Measurements from ENCODE around the gene GFRA1. TPM values are rescaled to one million over a fixed set of nuclear protein-coding genes. Genes with fewer than 3 reads are reported as not detected.

GFRA1 gene
- total and polyA plus RNA-seq, 4 donors: 30.5 to 109 (median 55.1) TPM

DNA sequence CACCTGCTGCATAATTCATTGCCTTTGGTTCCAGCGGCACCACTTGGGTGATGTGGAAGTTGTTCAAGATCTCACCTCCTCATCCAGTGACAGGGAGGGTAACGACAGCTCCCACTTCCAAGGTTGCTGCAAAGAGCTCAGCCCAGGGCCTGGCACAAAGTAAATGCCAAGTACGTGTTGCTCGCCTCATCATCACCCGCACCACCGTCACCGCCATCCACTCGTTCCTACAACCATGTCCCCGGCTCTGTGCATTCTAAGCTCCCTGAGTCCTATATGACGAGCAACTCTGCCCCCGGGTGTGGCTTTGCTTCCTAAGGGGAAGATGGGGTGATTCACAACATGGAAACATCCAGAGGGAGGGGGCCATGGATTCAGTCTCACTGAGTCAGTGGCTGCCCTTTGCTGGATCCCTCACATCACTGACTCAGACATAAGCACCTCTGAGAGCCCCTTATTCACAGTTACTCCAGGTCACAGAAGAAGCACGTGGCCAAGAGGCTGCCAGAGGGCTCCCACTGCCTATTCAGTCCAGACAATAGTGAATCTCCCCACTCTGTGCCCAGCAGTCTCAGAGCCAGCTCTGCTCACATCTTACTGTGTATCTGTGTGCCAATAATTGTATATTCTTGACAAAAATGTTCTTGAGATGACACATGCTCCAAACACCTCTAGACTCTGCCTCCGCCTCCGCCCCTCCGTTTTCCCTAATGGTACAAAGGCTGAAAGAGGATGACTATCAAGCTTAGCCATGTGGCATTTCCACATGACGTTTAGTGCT, 159.1 kb downstream of the GFRA1 start:
- Histone ChIP-seq H3K4me1 (ENCODE audit: control insufficient read depth, insufficient read depth, low read length) (peaks cover 15% of the 10 kb centered on the region), H3K36me3 (ENCODE audit: control insufficient read depth, insufficient read depth, low read length) (no peaks in the 10 kb centered on the region), H3K27me3 (ENCODE audit: control insufficient read depth, insufficient read depth, low read length) (no peaks in the 10 kb centered on the region), H3K4me3 (ENCODE audit: low read depth, low read length) (no peak overlapping the region), H3K9me3 (ENCODE audit: control insufficient read depth, insufficient read depth, low read length) (no peaks in the 10 kb centered on the region), H3K27ac (ENCODE audit: low read depth, low read length) (no peak overlapping the region)
- 85% methylated on average over 9 of the region's 16 CpGs for WGBS (ENCODE audit: insufficient coverage)
- no peak for DNase-seq (ENCODE audit: low read depth in 4 of 6, low spot score in 6 of 6)

DNA sequence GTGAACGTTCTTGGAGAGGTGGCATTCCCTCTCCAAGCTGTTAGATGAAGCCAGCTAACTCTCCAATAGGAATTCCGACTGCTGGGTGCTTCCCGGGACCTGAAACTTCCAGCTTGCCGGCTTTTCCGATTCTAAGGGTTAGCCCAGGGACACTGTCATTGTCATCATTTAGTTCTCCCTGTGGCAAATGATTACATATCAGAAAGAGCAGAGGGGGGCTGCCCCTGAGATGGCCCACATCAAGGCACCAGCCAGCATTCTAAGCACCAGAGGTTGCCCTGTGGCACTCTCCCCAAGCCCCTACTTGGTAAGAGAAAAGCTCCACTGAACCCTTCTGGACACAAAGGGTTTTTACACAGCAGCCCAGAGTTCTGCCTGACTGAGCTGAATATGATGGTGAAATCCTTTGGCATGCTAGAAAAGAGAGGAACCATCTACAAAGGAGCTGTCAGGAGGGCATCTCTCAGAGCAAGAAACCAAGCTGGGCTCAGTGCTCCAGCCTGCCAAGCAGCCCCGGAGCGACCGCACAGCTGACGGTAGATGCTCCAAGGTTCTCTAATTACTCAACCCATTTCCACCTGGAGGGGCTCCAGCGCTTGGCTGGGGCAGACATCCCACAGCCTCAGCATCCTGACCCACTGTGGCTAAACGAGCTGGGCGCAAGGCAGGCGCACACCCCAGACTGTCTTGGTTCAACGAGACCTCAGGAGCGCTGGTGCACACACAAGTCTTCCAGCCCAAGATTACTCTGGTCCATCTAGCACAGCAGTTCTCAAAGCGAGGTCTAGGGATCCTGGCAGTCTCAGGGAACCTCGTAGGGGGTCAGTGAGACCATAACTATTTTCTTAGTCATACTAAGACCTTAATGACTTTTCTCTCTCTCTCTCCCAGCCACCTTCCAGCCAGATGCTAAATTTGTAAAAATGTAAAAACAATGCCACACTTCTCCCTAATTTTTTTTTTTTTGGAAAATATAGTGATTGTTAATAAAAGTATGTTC, 160.5 kb downstream of the GFRA1 start:
- WGBS (ENCODE audit: insufficient coverage): 64% methylated on average over 15 of the region's 17 CpGs
- no peaks in the 10 kb centered on the region for H3K36me3 ChIP-seq (ENCODE audit: control insufficient read depth, insufficient read depth, low read length)
- no peak for DNase-seq (ENCODE audit: low read depth in 4 of 6, low spot score in 6 of 6)
- H3K27me3 ChIP-seq (ENCODE audit: control insufficient read depth, insufficient read depth, low read length): no peaks in the 10 kb centered on the region
- no peaks in the 10 kb centered on the region for H3K9me3 ChIP-seq (ENCODE audit: control insufficient read depth, insufficient read depth, low read length)
- H3K4me1 ChIP-seq (ENCODE audit: control insufficient read depth, insufficient read depth, low read length): peaks cover 15% of the 10 kb centered on the region
- H3K27ac ChIP-seq (ENCODE audit: low read depth, low read length): no peak overlapping the region
- no peak overlapping the region for H3K4me3 ChIP-seq (ENCODE audit: low read depth, low read length)

DNA sequence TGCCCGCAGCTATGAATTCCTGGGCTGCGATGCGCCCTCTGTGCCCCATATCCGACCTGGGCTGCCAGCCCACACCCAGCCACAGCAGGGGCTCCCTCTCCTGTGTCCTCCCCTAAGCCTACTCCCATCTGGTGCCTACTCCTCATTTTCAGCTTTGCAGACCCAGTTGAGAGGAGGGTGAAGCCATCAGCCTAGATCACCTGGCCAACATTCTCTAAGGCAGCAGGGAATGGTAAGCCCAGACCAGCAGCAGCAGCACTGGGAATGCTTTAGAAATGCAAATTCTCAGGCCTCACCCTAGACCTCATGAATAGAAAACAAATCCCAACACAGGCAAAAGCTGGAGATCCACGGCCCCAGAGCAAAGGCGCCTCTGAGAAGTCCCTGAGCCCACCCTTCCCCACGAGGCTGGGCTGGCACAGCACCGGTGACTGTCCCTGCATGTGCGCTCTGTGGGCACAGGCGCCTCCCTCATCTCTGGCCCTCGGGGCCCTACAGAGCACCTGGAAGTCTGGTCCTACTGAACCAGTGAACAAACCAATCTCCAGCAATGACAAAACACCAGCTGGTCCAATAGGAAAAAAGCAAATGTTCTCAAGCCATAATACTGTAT, 161.4 kb downstream of the GFRA1 start:
- H3K27me3 ChIP-seq (ENCODE audit: control insufficient read depth, insufficient read depth, low read length): no peaks in the 10 kb centered on the region
- 86% methylated on average over 11 of the region's 11 CpGs for WGBS (ENCODE audit: insufficient coverage)
- H3K27ac ChIP-seq (ENCODE audit: low read depth, low read length): no peak overlapping the region
- H3K4me3 ChIP-seq (ENCODE audit: low read depth, low read length): no peak overlapping the region
- DNase-seq (ENCODE audit: low read depth in 4 of 6, low spot score in 6 of 6): no peak
- H3K36me3 ChIP-seq (ENCODE audit: control insufficient read depth, insufficient read depth, low read length): no peaks in the 10 kb centered on the region
- H3K9me3 ChIP-seq (ENCODE audit: control insufficient read depth, insufficient read depth, low read length): no peaks in the 10 kb centered on the region
- H3K4me1 ChIP-seq (ENCODE audit: control insufficient read depth, insufficient read depth, low read length): peaks cover 15% of the 10 kb centered on the region

DNA sequence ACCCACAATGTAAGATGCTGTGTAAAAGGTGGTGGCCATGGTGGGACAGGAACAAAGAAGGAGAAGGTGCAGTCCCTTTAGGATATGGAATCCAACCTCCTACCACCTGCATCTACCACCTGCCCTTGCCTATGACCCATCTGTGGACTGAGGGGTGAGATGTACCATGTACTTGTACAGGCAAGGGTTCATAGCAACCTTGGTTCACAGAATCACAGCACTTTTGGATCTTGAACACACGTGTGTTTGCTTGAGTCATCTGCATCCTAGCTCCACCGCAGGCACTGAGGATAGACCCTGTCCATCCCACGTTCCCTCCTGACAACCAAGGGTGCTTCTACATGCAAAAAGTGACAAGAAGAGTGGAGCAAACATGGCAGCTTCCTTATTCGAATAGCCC, 162.3 kb downstream of the GFRA1 start:
- 96% methylated on average over 3 of the region's 4 CpGs for WGBS (ENCODE audit: insufficient coverage)
- H3K27me3 ChIP-seq (ENCODE audit: control insufficient read depth, insufficient read depth, low read length): no peaks in the 10 kb centered on the region
- peaks cover 15% of the 10 kb centered on the region for H3K4me1 ChIP-seq (ENCODE audit: control insufficient read depth, insufficient read depth, low read length)
- H3K36me3 ChIP-seq (ENCODE audit: control insufficient read depth, insufficient read depth, low read length): no peaks in the 10 kb centered on the region
- DNase-seq (ENCODE audit: low read depth in 4 of 6, low spot score in 6 of 6): no peak
- no peaks in the 10 kb centered on the region for H3K9me3 ChIP-seq (ENCODE audit: control insufficient read depth, insufficient read depth, low read length)
- no peak overlapping the region for H3K4me3 ChIP-seq (ENCODE audit: low read depth, low read length)
- no peak overlapping the region for H3K27ac ChIP-seq (ENCODE audit: low read depth, low read length)

DNA sequence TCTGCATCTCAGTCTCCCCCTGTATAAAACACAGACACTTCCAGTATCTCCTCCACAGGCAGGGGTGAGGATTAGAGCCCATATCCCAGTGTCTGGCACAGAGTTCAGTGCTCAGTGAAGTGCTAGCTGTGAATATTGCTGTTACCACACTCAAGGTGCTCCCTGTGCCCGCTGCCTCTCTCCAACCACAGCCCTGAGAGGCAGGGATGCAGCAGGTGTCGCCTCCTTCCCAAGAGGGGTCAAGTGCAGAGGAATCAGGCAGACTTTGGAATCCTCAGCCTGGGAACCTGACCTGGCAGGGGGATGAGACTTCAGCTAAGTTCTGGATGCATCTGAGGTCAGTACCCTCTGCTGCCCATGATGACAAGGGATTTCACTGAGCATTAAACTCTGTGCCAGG, 163.1 kb downstream of the GFRA1 start:
- Histone ChIP-seq H3K27ac (ENCODE audit: low read depth, low read length) (no peak overlapping the region), H3K4me1 (ENCODE audit: control insufficient read depth, insufficient read depth, low read length) (peaks cover 15% of the 10 kb centered on the region), H3K9me3 (ENCODE audit: control insufficient read depth, insufficient read depth, low read length) (no peaks in the 10 kb centered on the region), H3K36me3 (ENCODE audit: control insufficient read depth, insufficient read depth, low read length) (no peaks in the 10 kb centered on the region), H3K27me3 (ENCODE audit: control insufficient read depth, insufficient read depth, low read length) (no peaks in the 10 kb centered on the region), H3K4me3 (ENCODE audit: low read depth, low read length) (no peak overlapping the region)
- DNase-seq (ENCODE audit: low read depth in 4 of 6, low spot score in 6 of 6): no peak
- 94% methylated on average over 2 of the region's 2 CpGs for WGBS (ENCODE audit: insufficient coverage)

DNA sequence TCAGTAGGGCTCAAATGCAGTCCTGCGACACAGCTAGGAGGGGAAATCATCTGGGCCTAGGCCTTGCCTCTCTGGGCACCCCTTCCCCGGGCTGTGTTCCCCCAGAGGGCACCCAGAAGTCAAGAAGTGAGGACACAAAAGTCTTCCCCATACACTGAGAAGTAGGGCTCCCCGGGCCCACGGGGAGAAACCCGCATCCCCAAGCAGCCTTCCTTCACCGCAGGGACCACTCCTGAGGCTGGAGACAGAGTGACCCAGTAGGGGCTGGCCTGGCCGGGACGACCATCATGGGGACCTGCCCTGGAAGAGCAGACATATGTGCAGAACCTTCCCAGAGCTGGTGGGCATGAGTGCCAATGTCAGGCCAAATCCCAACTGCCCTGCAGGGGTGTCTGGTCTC, 163.5 kb downstream of the GFRA1 start:
- no peaks in the 10 kb centered on the region for H3K36me3 ChIP-seq (ENCODE audit: control insufficient read depth, insufficient read depth, low read length)
- H3K27me3 ChIP-seq (ENCODE audit: control insufficient read depth, insufficient read depth, low read length): no peaks in the 10 kb centered on the region
- no peaks in the 10 kb centered on the region for H3K9me3 ChIP-seq (ENCODE audit: control insufficient read depth, insufficient read depth, low read length)
- H3K27ac ChIP-seq (ENCODE audit: low read depth, low read length): no peak overlapping the region
- peaks cover 15% of the 10 kb centered on the region for H3K4me1 ChIP-seq (ENCODE audit: control insufficient read depth, insufficient read depth, low read length)
- DNase-seq (ENCODE audit: low read depth in 4 of 6, low spot score in 6 of 6): no peak
- H3K4me3 ChIP-seq (ENCODE audit: low read depth, low read length): no peak overlapping the region
- 93% methylated on average over 8 of the region's 8 CpGs for whole genome bisulfite sequencing (ENCODE audit: insufficient coverage)

DNA sequence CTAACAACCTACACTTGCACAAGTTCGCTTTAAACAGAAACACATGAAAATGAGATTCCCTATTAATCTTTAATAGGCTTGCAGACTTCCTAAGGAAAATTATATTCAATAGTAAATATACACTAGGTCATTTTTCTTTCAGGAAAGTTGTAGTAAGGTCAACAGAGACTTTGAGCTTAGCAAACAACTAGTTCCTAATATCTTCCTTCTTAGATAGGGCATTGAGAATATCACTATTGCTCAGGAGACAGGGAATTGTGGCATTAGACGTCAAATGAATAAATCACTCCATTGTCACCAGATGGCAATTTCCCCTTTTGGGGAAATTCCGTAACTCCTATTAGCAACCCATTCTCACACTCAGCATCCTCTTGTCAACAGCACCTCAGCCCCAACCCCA, 164.9 kb downstream of the GFRA1 start:
- DNase-seq (ENCODE audit: low read depth in 4 of 6, low spot score in 6 of 6): no peak
- H3K27ac ChIP-seq (ENCODE audit: low read depth, low read length): no peak overlapping the region
- 88% methylated on average over 1 of the region's 3 CpGs for WGBS (ENCODE audit: insufficient coverage)
- H3K9me3 ChIP-seq (ENCODE audit: control insufficient read depth, insufficient read depth, low read length): no peaks in the 10 kb centered on the region
- no peaks in the 10 kb centered on the region for H3K36me3 ChIP-seq (ENCODE audit: control insufficient read depth, insufficient read depth, low read length)
- H3K27me3 ChIP-seq (ENCODE audit: control insufficient read depth, insufficient read depth, low read length): no peaks in the 10 kb centered on the region
- H3K4me1 ChIP-seq (ENCODE audit: control insufficient read depth, insufficient read depth, low read length): peaks cover 4% of the 10 kb centered on the region
- no peak overlapping the region for H3K4me3 ChIP-seq (ENCODE audit: low read depth, low read length)

DNA sequence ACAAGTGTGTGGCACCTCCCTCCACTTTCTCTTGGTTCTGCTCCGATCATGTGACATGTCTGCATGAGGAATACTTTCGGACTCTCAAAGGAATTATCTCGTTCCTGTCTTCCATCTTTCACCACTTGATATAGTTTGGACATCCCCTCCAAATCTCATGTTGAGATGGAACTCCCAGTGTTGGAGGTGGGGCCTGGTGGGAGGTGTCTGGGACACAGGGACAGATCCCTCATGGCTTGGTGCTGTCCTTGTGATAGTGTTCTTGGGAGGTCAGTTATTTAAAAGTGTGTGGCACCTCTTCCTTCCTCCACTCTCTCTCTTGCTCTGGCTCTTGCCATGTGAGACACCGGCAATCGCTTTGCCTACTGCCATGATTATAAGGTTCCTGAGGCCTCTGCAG, 166.4 kb downstream of the GFRA1 start:
- 100% methylated on average over 2 of the region's 5 CpGs for WGBS (ENCODE audit: insufficient coverage)
- DNase-seq (ENCODE audit: low read depth in 4 of 6, low spot score in 6 of 6): no peak
- H3K36me3 ChIP-seq (ENCODE audit: control insufficient read depth, insufficient read depth, low read length): no peaks in the 10 kb centered on the region
- H3K4me1 ChIP-seq (ENCODE audit: control insufficient read depth, insufficient read depth, low read length): no peaks in the 10 kb centered on the region
- H3K9me3 ChIP-seq (ENCODE audit: control insufficient read depth, insufficient read depth, low read length): no peaks in the 10 kb centered on the region
- no peak overlapping the region for H3K27ac ChIP-seq (ENCODE audit: low read depth, low read length)
- H3K4me3 ChIP-seq (ENCODE audit: low read depth, low read length): no peak overlapping the region
- no peaks in the 10 kb centered on the region for H3K27me3 ChIP-seq (ENCODE audit: control insufficient read depth, insufficient read depth, low read length)

DNA sequence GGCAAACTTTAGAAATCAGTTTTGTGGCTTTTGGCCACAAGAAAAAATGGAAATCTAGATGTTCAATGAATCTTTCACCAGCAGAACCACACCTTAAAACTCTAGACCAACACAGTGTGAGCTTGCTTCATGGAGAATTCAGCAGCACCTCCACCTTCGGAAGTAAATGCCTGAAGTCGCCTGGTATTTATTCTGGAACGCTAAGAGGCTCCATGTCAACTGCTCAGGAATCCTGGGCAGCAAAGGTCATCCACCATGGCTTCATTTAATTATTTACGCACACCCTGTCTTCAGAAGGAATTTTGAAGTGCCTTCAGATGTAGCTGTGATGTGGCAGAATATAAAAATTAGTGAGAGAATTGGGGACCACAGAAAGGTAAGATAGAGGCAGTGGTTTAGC, 167.7 kb downstream of the GFRA1 start:
- H3K9me3 ChIP-seq (ENCODE audit: control insufficient read depth, insufficient read depth, low read length): no peaks in the 10 kb centered on the region
- DNase-seq (ENCODE audit: low read depth in 4 of 6, low spot score in 6 of 6): no peak
- H3K4me3 ChIP-seq (ENCODE audit: low read depth, low read length): no peak overlapping the region
- H3K27me3 ChIP-seq (ENCODE audit: control insufficient read depth, insufficient read depth, low read length): no peaks in the 10 kb centered on the region
- 80% methylated on average over 3 of the region's 4 CpGs for WGBS (ENCODE audit: insufficient coverage)
- no peak overlapping the region for H3K27ac ChIP-seq (ENCODE audit: low read depth, low read length)
- H3K4me1 ChIP-seq (ENCODE audit: control insufficient read depth, insufficient read depth, low read length): peaks cover 4% of the 10 kb centered on the region
- no peaks in the 10 kb centered on the region for H3K36me3 ChIP-seq (ENCODE audit: control insufficient read depth, insufficient read depth, low read length)

Data from spinal cord (tissue), 10 donors.